SK-N-SH (cell line): Measurements from ENCODE around the gene HDAC4. TPM values are rescaled to one million over a fixed set of nuclear protein-coding genes. Genes with fewer than 3 reads are reported as not detected.

Experiments used
- CTCF ChIA-PET: fragments of 300-600, 350-600 bp; formaldehyde crosslinking; extraction: SDS; loops from one replicate; lab custom pipeline; 2021; lab: Yijun Ruan, JAX
- POLR2A ChIA-PET: fragments of 350-600 bp; sonication (Branson Sonifier 250); formaldehyde crosslinking; extraction: SDS; loops from one replicate; lab custom pipeline; 2020; ENCODE audit warnings: antibody characterized with exemption, inconsistent platforms; lab: Yijun Ruan, JAX
- DNase-seq: peaks from one replicate; pipeline ENCODE4 v3.0.0; 2012
- H2AFZ ChIP-seq: fragments of 200-600 bp; sonication (generic); 2 replicates; pipeline ENCODE4 v1.8.1; 2016; ENCODE audit warnings: antibody characterized with exemption, mild to moderate bottlenecking, low read depth
- H3F3A ChIP-seq: fragments of 200-600 bp; sonication (generic); replicated peaks from 2 replicates; pipeline ENCODE3; 2016; ENCODE audit warnings: antibody characterized with exemption, mild to moderate bottlenecking; ENCODE audit not compliant: insufficient read depth
- H3K27ac ChIP-seq, 2 experiments: fragments of 200-500 bp in 1 of 2; fragments of 200-600 bp in 1 of 2; sonication (Bioruptor generic) in 1 of 2; sonication (generic), shearing (Covaris generic) in 1 of 2; 2 replicates each; pipeline versions ENCODE4 v1.5.1 to v1.6.1; 2014 to 2016; ENCODE audit warnings: low read depth in 2 of 2, inconsistent platforms in 1 of 2, low read length in 1 of 2, mild to moderate bottlenecking in 1 of 2, mixed read lengths in 1 of 2
- H3K27me3 ChIP-seq: fragments of 200-600 bp; sonication (generic), shearing (Covaris generic); 2 replicates; pipeline ENCODE4 v1.6.1; 2016; ENCODE audit warnings: mixed run types; ENCODE audit not compliant: insufficient read depth
- H3K36me3 ChIP-seq, 2 experiments: fragments of 200-500 bp in 1 of 2; fragments of 200-600 bp in 1 of 2; sonication (Bioruptor generic) in 1 of 2; sonication (generic) in 1 of 2; replicated peaks in 1 of 2; 2 replicates each; pipeline versions ENCODE3 to v1.5.1; 2014 to 2016; ENCODE audit warnings: low read length in 1 of 2, mild to moderate bottlenecking in 1 of 2; ENCODE audit not compliant: insufficient read depth in 2 of 2, control insufficient read depth in 1 of 2
- H3K4me1 ChIP-seq, 2 experiments: fragments of 200-500 bp in 1 of 2; fragments of 200-600 bp in 1 of 2; sonication (Bioruptor generic) in 1 of 2; sonication (generic), shearing (Covaris generic) in 1 of 2; 2 replicates each; pipeline versions ENCODE4 v1.5.1 to v1.6.1; 2014 to 2016; ENCODE audit warnings: low read depth in 1 of 2, low read length in 1 of 2, mixed run types in 1 of 2; ENCODE audit not compliant: insufficient read depth in 2 of 2, control insufficient read depth in 1 of 2
- H3K4me2 ChIP-seq: fragments of 200-600 bp; sonication (generic), shearing (Covaris generic); 2 replicates; pipeline ENCODE4 v1.6.1; 2017; ENCODE audit warnings: mixed run types
- H3K4me3 ChIP-seq, 2 experiments: fragments of 200-500 bp in 1 of 2; fragments of 200-600 bp in 1 of 2; sonication (Bioruptor generic) in 1 of 2; sonication (generic), shearing (Covaris generic) in 1 of 2; 2 replicates each; pipeline versions ENCODE4 v1.5.1 to v1.8.1; 2014 to 2016; ENCODE audit warnings: low read depth in 2 of 2, inconsistent platforms in 1 of 2, low read length in 1 of 2, mild to moderate bottlenecking in 1 of 2, mixed read lengths in 1 of 2, moderate library complexity in 1 of 2
- H3K79me2 ChIP-seq: fragments of 200-600 bp; sonication (generic); 2 replicates; pipeline ENCODE4 v1.8.1; 2017; ENCODE audit warnings: mild to moderate bottlenecking; ENCODE audit not compliant: insufficient read depth
- H3K9ac ChIP-seq: fragments of 200-600 bp; sonication (generic); 2 replicates; pipeline ENCODE4 v1.6.1; 2017; ENCODE audit warnings: mixed run types
- H3K9me2 ChIP-seq: fragments of 200-600 bp; sonication (generic); 2 replicates; pipeline ENCODE4 v1.6.1; 2017; ENCODE audit warnings: mixed run types
- H3K9me3 ChIP-seq: fragments of 200-600 bp; sonication (generic); 2 replicates; pipeline ENCODE4 v1.6.1; 2017; ENCODE audit warnings: mixed run types, mild to moderate bottlenecking, moderate library complexity
- H4K20me1 ChIP-seq: fragments of 200-600 bp; sonication (generic); 2 replicates; pipeline ENCODE4 v1.6.1; 2017; ENCODE audit warnings: mild to moderate bottlenecking, mixed run types; ENCODE audit not compliant: insufficient read depth
- CHD2 ChIP-seq: fragments of 150-350 bp; IDR thresholded peaks from 2 replicates; pipeline ENCODE4 v1.6.1; 2018; ENCODE audit warnings: low read length; ENCODE audit not compliant: partially characterized antibody
- FOSL2 ChIP-seq: IDR thresholded peaks from 2 replicates; pipeline ENCODE4 v1.4.0; 2012; ENCODE audit warnings: low read depth, mild to moderate bottlenecking, moderate library complexity, borderline replicate concordance
- FOXJ3 ChIP-seq: sonication (generic); formaldehyde crosslinking; IDR thresholded peaks from 2 replicates; pipeline ENCODE4 v1.5.1; 2020; ENCODE audit warnings: mild to moderate bottlenecking, missing genetic modification reagents
- GATA2 ChIP-seq: sonication (generic); formaldehyde crosslinking; IDR thresholded peaks from 2 replicates; pipeline ENCODE4 v1.5.0; 2020; ENCODE audit warnings: mild to moderate bottlenecking, missing genetic modification reagents
- RAD21 ChIP-seq: IDR thresholded peaks from 2 replicates; pipeline ENCODE4 v1.6.1; 2012; ENCODE audit warnings: mild to moderate bottlenecking, low read length
- RCOR1 ChIP-seq: fragments of 150-350 bp; IDR thresholded peaks from 2 replicates; pipeline ENCODE4 v1.6.1; 2017; ENCODE audit warnings: antibody characterized with exemption, low read length
- RFX5 ChIP-seq: IDR thresholded peaks from 2 replicates; pipeline ENCODE4 v1.6.1; 2012; ENCODE audit warnings: mild to moderate bottlenecking, improper control_type of control experiment, low read length
- SIN3A ChIP-seq: IDR thresholded peaks from 2 replicates; pipeline ENCODE4 v1.6.1; 2012; ENCODE audit warnings: low read depth, mild to moderate bottlenecking, low read length, moderate library complexity, borderline replicate concordance
- SMC3 ChIP-seq: IDR thresholded peaks from 2 replicates; pipeline ENCODE4 v1.6.1; 2012; ENCODE audit warnings: low read depth, low read length, improper control_type of control experiment
- WGBS: methylation state at CpG from one replicate; pipeline ENCODE4 v1.1.6; 2017; ENCODE audit warnings: low lambda C conversion rate; 5-methylcytosine and 5-hydroxymethylcytosine counted together
- polyA plus RNA-seq, 3 experiments: library from polyadenylated mRNA; depleted of rRNA; stranded (reverse); fragments of >200 nt; gene quantifications; 2 replicates each; pipeline ENCODE4 v1.2.3, GENCODE V29; 2012
- TF ChIP-seq, protein P1 (sequence below): fragments of 150-350 bp; IDR thresholded peaks from 2 replicates; pipeline ENCODE4 v1.6.1; 2016; ENCODE audit warnings: mild to moderate bottlenecking, low read depth, low read length
- TF ChIP-seq, protein P2 (sequence below): IDR thresholded peaks from 2 replicates; pipeline ENCODE4 v1.4.0; 2012; ENCODE audit warnings: low read depth, borderline replicate concordance

The HDAC4 gene
- polyA plus RNA-seq, 1 of the 3 experiments (the other 2 are of a cell fraction) = 5.5 TPM

DNA sequence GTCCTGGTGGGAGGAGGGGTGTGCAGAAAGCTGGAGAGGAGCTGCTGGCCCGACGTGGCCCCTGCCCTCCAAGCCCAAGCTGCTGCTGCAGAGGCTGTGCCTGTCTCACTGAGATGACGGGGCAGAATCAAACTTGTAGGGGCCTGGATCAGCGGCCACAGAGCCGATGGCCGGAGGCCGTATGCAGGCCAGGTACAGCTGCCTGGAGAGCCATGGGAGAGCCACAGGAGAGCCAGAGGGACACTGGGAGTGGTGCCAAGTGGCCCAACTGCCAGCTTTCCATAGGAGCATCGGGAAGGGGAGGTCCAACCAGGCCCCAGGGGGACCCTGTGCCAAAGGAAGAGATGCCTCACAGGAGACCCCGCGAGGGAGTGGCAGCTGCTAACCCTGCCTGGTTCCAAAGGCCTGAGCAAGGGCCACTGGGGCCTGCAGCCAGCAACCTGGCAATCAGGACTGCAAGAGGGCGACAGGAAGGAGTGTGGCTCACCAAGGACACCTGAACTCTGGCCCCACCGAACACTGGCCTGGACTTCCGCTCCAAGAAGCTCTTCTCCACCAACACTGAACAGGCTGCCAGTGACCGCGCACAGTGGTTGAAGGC lies 70.7 kb downstream of the HDAC4 start:
- TF ChIP-seq SMC3 = no peak
- no peak for TF ChIP-seq GATA2 (CRISPR knock-in tag)
- TF ChIP-seq RFX5 = no peak
- no peak for TF ChIP-seq RAD21
- TF ChIP-seq, protein P1, sequence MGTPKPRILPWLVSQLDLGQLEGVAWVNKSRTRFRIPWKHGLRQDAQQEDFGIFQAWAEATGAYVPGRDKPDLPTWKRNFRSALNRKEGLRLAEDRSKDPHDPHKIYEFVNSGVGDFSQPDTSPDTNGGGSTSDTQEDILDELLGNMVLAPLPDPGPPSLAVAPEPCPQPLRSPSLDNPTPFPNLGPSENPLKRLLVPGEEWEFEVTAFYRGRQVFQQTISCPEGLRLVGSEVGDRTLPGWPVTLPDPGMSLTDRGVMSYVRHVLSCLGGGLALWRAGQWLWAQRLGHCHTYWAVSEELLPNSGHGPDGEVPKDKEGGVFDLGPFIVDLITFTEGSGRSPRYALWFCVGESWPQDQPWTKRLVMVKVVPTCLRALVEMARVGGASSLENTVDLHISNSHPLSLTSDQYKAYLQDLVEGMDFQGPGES = no peak
- no peak for TF ChIP-seq SIN3A
- TF ChIP-seq, protein P2, sequence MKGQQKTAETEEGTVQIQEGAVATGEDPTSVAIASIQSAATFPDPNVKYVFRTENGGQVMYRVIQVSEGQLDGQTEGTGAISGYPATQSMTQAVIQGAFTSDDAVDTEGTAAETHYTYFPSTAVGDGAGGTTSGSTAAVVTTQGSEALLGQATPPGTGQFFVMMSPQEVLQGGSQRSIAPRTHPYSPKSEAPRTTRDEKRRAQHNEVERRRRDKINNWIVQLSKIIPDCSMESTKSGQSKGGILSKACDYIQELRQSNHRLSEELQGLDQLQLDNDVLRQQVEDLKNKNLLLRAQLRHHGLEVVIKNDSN = no peak
- TF ChIP-seq FOXJ3 (CRISPR knock-in tag) = no peak
- H3K27ac ChIP-seq = peak overlapping the region in 1 of 2 experiments; percentile 90; a peak in 1 of 4 replicates
- H3K79me2 ChIP-seq = peaks cover 15% of the 10 kb centered on the region; the same call in 1 of the 2 replicates

DNA sequence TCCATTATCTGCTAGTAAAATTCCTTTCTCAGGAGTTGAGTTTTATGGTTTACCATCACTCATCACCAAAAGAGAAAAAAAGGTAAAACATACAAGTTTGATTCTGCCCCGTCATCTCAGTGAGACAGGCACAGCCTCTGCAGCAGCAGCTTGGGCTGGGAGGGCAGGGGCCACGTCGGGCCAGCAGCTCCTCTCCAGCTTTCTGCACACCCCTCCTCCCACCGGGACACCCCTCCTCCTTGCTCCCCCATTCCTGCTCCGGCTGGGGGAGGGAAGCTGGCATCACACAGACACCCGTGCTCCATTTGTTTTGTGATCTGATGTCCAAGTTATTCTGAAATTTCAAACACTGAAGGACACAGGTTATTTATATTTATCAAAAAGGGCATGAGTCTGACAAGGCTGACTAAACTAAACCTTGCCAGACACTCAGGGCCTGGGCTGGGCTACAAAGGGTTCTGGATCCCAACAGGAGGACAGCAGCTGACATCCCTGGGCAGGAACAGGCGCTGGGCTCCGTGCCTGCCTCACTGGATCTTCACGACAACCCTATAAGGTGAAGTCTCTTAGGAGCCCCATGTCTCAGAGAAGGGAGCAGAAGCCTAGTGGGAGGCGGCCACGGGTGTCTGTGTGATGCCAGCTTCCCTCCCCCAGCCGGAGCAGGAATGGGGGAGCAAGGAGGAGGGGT lies 71.4 kb downstream of the HDAC4 start:
- H3K4me3 ChIP-seq = no peak overlapping the region
- TF ChIP-seq CHD2 (no peak), RCOR1 (no peak), FOSL2 (no peak), SMC3 (no peak), RFX5 (no peak)
- DNase-seq = peak; percentile 49
- peaks cover 12% of the 10 kb centered on the region; the same call in 1 of the 2 replicates for H3K79me2 ChIP-seq
- peaks cover 5% of the 10 kb centered on the region; the same call in 1 of the 2 replicates for H3K9me2 ChIP-seq
- WGBS = 80% methylated on average over 10 of the region's 12 CpGs
- H3F3A ChIP-seq = peaks cover 7% of the 10 kb centered on the region
- H3K9me3 ChIP-seq = no peaks in the 10 kb centered on the region
- no peak overlapping the region for H2AFZ ChIP-seq
- peak overlapping the region in 1 of 2 experiments; percentile 90; a peak in 2 of 4 replicates for H3K27ac ChIP-seq
- CTCF ChIA-PET = interaction anchor here (0.7 to 2.1 kb wide), 6 partner anchors 21 to 662 kb away, joined by 3 to 6 read pairs (median 3); no protein-coding TSS in a partner anchor
- H4K20me1 ChIP-seq = no peaks in the 10 kb centered on the region
- no peaks in the 10 kb centered on the region for H3K27me3 ChIP-seq
- POLR2A ChIA-PET = interaction anchor here (0.9 to 1.0 kb wide), 2 partner anchors 20 to 54 kb away, joined by 3 to 9 read pairs; no protein-coding TSS in a partner anchor
- no peak overlapping the region for H3K4me2 ChIP-seq
- peaks cover 9 to 61% of the 10 kb centered on the region in 2 experiments; a peak in 3 of 4 replicates for H3K4me1 ChIP-seq
- H3K9ac ChIP-seq = no peak overlapping the region
- H3K36me3 ChIP-seq = no peaks in the 10 kb centered on the region

More for the DNA sequence above, 70.7 kb downstream of the HDAC4 start:
- peak; percentile 61 for DNase-seq
- H3F3A ChIP-seq = peaks cover 7% of the 10 kb centered on the region
- no peaks in the 10 kb centered on the region for H3K27me3 ChIP-seq
- H3K9ac ChIP-seq = no peak overlapping the region
- no peaks in the 10 kb centered on the region for H4K20me1 ChIP-seq
- no peak overlapping the region for H3K4me2 ChIP-seq
- H2AFZ ChIP-seq = no peak overlapping the region
- peaks cover 5% of the 10 kb centered on the region; the same call in 1 of the 2 replicates for H3K9me2 ChIP-seq
- H3K9me3 ChIP-seq = no peaks in the 10 kb centered on the region
- H3K4me3 ChIP-seq = no peak overlapping the region
- H3K36me3 ChIP-seq = no peaks in the 10 kb centered on the region
- ChIA-PET CTCF (interaction anchor here (0.7 to 1.4 kb wide), 3 partner anchors 11 to 86 kb away, joined by 3 read pairs; no protein-coding TSS in a partner anchor), POLR2A (interaction anchor here (0.9 kb wide), 1 partner anchor 20 kb away, joined by 3 read pairs; no protein-coding TSS in a partner anchor)
- 83% methylated on average over 5 of the region's 15 CpGs for whole genome bisulfite sequencing
- H3K4me1 ChIP-seq = peaks cover 9 to 59% of the 10 kb centered on the region in 2 experiments; a peak in 3 of 4 replicates
